GM10248 (cell line): ENCODE data around the gene PISD.

ENCODE experiments used
- CTCF ChIA-PET: fragments of 300-600 bp; sonication (Branson Sonifier 250); formaldehyde crosslinking; extraction: SDS; loops from one replicate; lab custom pipeline; 2021; ENCODE audit warnings: antibody characterized with exemption; lab: Yijun Ruan, JAX
- POLR2A ChIA-PET: fragments of 350-650 bp; sonication (Branson Sonifier 250); formaldehyde crosslinking; extraction: SDS; loops from one replicate; lab custom pipeline; 2020; ENCODE audit warnings: antibody characterized with exemption; lab: Yijun Ruan, JAX
- DNase-seq: peaks from one replicate; pipeline ENCODE4 v3.0.0; 2012; ENCODE audit errors: extremely low spot score
- CTCF ChIP-seq: IDR thresholded peaks from 2 replicates; pipeline ENCODE4 v1.5.1; 2012; ENCODE audit warnings: mild to moderate bottlenecking, low read depth; ENCODE audit errors: extremely low read depth, missing control alignments, control extremely low read depth

The PISD gene

GRCh38 chr22:31652911-31653684 is 8.9 kb downstream of the PISD start:
- DNase-seq = no peak
- CTCF ChIA-PET = interaction anchor here (0.9 to 2.4 kb wide), 5 partner anchors 10 to 295 kb away, joined by 3 to 8 read pairs (median 4); no protein-coding TSS in a partner anchor
- no peak for TF ChIP-seq CTCF
- POLR2A ChIA-PET = interaction anchor here (0.6 kb wide), 2 partner anchors 23 to 285 kb away, joined by 3 to 5 read pairs; no protein-coding TSS in a partner anchor

GRCh38 chr22:31652088-31652487 is 9.9 kb downstream of the PISD start:
- TF ChIP-seq CTCF = no peak
- POLR2A ChIA-PET = no interaction called here

GRCh38 chr22:31651664-31652063 is 10.4 kb downstream of the PISD start:
- TF ChIP-seq CTCF = no peak
- ChIA-PET POLR2A (no interaction called here), CTCF (no interaction called here)
- no peak for DNase-seq

More at GRCh38 chr22:31652088-31652487, 9.9 kb downstream of the PISD start:
- no peak for DNase-seq
- CTCF ChIA-PET = no interaction called here

GRCh38 chr22:31650391-31650790 is 11.6 kb downstream of the PISD start:
- ChIA-PET POLR2A (interaction anchor here (0.5 kb wide), 1 partner anchor 248 kb away, joined by 7 read pairs; no protein-coding TSS in a partner anchor), CTCF (no interaction called here)
- DNase-seq = no peak
- TF ChIP-seq CTCF = no peak

GRCh38 chr22:31647523-31648320 is 14.3 kb downstream of the PISD start:
- DNase-seq = no peak
- POLR2A ChIA-PET = no interaction called here
- CTCF ChIA-PET = interaction anchor here (1.3 to 2.5 kb wide), 4 partner anchors 9 to 18 kb away, joined by 3 to 9 read pairs (median 7); partner anchors contain the start of gene PISD
- TF ChIP-seq CTCF = no peak

GRCh38 chr22:31647066-31647465 is 14.9 kb downstream of the PISD start:
- ChIA-PET CTCF (interaction anchor here (0.9 to 2.5 kb wide), 5 partner anchors 9 to 323 kb away, joined by 3 to 9 read pairs (median 6); partner anchors contain the start of gene PISD), POLR2A (interaction anchor here (0.9 kb wide), 1 partner anchor 16 kb away, joined by 3 read pairs; no protein-coding TSS in a partner anchor)
- TF ChIP-seq CTCF = no peak
- DNase-seq = no peak
